C4-2B (cell line): Measurements from ENCODE around the gene SGCG.

ENCODE experiments used
- CTCF ChIP-seq: fragments of 450-650 bp; conservative IDR thresholded peaks from 2 replicates; pipeline ENCODE4 v1.5.1; 2017; ENCODE audit warnings: mild to moderate bottlenecking
- ZFX ChIP-seq: fragments of 450-650 bp; IDR thresholded peaks from 2 replicates; pipeline ENCODE4 v1.6.1; 2017

- TF ChIP-seq CTCF = no peak
- no peak for TF ChIP-seq ZFX
These were observed 62.3 kb downstream of the SGCG start for GRCh38 chr13:23243066-23243465.
